Measurements from ENCODE around the gene CCDC137.

CCDC137 gene

DNA sequence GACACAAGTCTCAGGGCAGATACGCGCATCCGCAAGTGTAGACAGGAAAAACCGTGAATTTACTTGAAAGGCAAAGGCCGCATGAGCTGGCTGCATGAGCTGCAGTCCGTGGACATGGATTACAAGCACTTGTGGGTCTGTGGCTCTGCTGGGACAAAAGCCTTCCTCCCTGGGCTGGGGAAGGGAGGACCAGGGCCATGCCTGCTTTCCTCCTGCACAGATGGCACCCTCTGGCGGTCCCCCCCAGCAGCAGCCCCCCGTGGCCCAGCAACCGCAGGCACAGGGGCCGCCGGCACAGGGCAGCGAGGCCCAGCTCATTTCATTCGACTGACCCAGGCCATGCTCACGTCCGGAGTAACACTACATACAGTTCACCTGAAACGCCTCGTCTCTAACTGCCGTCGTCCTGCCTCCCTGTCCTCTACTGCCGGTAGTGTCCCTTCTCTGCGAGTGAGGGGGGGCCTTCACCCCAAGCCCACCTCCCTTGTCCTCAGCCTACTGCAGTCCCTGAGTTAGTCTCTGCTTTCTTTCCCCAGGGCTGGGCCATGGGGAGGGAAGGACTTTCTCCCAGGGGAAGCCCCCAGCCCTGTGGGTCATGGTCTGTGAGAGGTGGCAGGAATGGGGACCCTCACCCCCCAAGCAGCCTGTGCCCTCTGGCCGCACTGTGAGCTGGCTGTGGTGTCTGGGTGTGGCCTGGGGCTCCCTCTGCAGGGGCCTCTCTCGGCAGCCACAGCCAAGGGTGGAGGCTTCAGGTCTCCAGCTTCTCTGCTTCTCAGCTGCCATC lies 34.9 kb downstream of the CCDC137 start:
- DNase-seq (ENCODE audit: low read depth) = no peak

DNA sequence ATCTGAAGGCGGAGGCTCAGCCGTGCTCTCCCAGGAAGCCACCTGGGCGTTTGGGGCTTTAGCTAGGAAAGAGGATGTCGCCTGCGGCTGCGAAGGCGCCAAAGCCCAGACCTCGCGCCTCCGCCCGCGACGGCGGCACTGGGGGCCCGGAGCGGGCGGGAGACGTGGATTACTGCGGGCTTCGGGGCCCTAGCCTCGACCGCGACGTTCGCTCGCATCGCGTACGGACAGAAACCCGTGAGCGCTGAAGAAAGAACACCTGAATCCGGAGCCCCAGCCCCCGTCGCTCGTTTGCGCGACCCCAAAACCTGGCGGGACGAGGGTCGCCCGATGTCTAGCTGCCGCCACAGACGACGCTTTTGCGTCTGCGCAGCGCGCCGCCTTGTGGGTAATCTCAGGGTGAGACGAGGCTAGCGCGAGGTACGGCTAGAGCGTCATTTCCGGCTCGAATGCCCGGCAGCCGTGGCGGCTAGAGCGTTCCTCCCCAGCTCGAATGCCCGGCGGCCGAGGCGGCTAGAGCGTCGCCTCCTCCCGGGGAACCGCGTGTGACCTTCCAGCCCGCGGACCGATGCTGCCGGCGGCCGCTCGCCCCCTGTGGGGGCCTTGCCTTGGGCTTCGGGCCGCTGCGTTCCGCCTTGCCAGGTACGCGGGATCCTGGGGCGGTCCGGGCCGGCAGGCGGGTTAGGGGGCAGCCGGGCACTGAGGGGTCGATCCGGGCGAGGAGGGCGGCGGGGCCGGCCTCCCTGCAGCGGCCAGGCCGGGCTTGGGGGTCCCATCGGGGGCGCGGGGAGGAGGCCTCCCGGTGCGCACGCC lies 36.6 kb downstream of the CCDC137 start, which contains the start of gene MRPL12:
TSS of gene MRPL12 (plus strand) at position 434 of the 813 bp plus-strand sequence. CDS start at position 569, 135 bp downstream.
- peak; percentile 91 for DNase-seq (ENCODE audit: low read depth)

DNA sequence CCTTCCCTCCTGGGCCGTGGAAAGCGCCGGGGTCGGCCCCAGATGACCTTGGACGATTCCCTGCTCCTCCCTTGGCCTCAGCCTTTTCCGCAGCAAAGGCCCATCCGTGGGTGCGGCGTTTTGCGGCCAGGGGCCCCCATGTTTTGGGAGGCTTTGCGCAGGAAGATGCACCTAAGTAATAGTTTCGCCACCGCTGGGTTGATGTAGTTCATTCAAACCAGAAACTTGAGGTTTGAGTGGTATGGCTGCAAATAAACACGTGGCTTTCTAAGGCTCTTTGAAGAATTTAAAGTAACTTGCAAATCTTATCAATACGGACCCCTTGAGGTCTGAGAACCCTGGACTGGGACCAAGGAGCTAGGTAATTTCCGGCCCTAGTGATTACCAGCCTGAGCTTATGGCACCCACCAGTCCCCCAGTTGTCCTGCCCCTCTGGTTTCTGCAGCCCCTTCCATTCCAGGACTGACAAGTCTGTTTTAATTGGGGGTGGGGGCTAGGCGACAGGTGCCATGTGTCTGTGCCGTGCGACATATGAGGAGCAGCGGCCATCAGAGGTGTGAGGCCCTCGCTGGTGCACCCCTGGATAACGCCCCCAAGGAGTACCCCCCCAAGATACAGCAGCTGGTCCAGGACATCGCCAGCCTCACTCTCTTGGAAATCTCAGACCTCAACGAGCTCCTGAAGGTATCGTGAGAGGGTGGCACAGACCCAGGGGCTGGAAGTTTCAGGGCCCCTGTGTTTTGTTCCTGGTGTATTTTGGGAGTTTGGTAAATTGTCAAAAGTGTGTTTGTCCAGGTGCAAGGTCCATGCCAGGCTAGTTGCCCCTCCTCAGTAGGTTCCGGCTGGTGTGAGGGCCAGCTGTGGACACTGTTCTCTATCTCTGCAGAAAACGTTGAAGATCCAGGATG lies 37.5 kb downstream of the CCDC137 start:
- no peak for DNase-seq (ENCODE audit: low read depth)

DNA sequence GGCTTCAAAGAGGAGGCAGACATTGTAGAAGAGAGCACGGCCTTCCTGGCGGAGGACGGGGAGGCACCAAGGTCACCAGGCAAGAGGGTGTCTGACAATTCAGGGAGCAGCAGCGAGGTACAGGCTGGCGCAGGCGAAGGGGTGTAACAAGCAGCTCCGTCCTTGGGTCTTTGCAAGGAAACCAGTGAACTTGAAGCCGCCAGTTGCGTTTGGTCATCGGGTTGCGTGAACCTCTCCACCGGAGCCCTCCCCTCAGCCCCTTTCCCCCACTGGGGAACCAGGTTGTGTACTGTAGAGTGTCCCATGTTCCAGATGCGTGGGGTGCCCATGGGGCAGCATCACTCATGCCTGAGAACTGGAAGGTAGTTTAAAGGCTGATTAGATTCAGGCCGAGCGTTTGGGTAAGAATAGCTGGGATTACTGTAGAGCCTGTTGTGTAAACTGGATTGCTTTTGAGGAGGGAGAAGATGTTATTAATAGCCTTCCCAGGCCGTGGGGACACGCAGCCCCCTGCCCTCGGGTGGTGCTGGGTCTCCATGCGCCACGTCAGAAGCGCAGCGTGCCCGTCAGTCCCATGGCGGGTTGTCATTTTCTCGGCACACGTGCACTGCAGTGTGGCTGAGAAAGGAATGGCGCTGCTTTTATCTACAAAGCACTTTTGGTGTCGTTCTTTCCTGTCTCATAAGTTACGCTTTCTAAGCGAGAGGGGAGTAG lies 39.1 kb downstream of the CCDC137 start:
- no peak for DNase-seq (ENCODE audit: low read depth)

DNA sequence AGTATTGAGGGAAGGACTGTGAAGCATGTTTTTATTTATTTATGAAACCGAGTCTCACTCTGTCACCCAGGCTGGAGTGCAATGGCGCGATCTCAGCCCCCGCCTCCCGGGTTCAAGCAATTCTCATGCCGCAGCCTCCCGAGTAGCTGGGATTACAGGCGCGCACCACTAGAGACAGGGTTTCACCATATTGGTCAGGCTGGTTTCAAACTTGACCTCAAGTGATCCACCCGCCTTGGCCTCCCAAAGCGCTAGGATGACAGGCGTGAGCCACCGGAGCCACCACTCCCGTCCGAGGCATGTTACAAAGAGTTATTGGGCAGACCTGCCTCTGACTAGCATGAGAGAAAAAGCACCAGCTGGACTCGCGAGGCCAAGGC lies 39.7 kb downstream of the CCDC137 start:
- no peak for DNase-seq (ENCODE audit: low read depth)

DNA sequence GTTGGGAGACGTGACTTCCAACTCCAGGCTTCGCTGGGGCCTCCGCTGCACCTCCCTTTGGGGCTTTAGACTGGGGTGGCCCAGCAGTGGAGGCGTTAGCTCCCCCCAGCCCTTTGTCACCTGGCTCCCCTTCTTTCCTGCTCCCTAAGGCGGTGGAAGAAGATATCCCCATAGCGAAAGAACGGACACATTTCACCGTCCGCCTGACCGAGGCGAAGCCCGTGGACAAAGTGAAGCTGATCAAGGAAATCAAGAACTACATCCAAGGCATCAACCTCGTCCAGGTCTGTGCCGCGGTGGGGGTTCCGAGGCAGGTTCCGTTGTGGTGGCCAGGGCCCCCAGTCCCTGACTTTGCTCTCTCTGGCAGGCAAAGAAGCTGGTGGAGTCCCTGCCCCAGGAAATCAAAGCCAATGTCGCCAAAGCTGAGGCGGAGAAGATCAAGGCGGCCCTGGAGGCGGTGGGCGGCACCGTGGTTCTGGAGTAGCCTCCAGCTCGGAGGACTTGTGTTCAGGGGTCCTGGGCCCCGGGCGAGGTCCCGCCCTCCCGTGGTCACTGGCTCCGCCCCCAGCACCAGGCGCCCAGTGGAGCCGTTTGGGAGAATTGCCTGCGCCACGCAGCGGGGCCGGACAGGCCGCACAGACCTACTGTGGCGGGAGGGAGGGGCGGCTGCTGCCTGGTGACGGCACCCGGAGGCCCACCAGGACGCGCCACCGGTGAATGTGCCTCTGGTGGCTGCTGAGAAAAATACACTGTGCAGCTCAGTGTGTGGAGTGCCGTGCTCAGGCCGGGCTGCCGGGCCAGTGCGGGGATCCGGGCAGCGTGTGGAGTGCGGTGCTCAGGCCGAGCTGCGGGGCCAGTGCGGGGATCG lies 40.5 kb downstream of the CCDC137 start:
- no peak for DNase-seq (ENCODE audit: low read depth)

DNA sequence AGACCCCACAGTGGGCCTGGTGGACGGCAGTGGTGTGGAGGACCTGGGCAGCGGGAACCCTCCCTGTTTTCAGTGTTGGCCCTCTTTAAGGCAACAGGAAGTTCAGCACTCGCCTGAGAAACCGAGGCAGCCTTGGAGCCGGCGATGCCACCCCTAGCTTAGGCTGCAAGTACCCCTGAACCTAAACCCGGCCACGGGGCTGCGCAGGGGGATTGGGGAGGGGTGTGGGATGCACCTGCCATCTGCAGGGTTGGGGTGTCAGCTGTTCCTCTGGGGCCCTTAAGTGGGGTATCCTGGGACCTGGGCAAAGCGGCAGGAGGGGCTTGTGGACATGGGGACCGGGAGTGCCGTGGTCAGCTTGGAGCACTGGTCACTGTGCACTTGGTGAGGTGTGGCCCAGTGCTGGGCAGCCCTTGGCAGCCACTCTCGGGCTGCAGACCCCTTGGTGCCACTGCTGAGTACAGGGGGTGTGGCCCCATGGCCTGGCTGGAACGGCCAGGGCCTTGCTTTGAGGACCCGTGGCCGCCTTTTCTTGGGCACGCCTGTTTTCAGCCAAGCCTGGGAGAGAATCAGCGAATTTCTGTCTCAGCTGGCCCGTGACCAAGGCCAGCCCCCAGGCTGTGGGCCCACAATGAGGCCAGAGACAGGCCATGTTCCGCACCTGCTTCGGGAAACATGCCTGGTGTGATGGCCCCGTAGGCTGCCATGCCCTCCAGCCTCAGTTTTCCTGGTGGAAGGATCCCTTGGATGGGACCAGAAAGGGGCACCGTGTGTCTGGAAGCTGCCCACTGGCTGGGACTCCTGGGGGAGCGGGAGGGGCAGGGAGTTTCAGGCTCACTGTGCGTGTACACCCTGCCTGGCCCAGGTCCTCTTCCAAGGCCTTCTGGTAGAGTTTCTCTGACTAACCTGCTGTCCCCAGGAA lies 41.4 kb downstream of the CCDC137 start:
- no peak for DNase-seq (ENCODE audit: low read depth)

DNA sequence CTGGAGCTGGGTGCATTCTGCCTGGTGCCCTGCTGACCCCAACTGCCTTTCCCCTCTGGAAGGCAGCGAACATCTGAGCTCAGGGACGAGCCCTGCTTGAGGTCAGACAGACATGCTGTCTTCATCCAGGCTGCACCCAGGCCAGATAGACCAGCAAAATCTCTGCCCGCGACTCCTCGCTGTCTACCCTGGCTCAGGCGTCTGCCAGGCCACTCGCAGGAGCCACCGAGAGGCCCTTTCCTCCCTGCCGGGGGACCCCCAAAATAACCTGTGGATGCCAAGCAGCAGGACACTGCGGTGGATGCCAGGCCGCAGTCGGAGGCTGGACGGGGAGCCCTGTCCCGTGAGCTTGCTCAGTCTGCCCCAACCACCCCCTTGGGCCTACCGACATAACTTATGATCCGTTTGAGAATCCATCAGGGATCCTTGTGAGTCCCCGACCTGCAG lies 42.2 kb downstream of the CCDC137 start:
- no peak for DNase-seq (ENCODE audit: low read depth)

DNA sequence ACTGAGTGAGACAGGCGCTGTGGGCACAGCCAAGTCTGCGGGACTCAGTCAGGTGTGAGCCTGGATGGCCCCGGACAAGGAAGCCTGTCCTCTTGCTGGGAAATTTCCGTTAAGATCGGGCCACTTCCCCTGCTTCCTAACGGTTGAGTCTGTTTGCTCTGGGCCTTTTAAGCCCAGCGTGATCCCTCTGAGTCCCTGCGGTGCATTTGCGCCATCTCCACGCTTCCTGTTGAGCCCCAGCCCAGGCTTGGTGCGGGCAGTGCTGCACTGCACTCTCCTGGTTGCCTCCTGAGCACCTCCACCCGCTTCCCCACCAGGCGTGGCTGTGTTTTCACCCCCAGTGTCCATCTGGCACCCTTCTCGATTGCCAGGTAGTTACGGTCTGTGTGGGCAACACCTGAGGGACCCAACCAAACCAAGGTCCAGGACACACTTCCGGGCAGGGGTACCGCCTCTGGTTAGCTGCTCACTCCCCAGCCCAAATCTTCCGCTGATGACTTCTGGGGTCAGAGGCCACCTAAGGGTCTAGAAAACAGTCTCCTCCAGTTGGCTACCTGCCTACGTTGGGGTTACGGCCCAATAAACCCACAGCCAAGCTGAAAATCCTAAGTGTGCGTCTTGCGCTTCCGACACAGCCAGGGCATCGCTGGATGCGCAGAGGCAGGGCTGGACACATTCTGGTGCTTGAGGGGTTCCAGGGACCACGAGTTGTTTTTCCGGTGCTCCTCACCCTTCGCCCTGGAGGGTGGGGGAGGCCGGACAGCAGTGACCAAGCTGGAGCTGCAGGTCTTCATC lies 44.2 kb downstream of the CCDC137 start:
- DNase-seq (ENCODE audit: low read depth) = peak; percentile 30

DNA sequence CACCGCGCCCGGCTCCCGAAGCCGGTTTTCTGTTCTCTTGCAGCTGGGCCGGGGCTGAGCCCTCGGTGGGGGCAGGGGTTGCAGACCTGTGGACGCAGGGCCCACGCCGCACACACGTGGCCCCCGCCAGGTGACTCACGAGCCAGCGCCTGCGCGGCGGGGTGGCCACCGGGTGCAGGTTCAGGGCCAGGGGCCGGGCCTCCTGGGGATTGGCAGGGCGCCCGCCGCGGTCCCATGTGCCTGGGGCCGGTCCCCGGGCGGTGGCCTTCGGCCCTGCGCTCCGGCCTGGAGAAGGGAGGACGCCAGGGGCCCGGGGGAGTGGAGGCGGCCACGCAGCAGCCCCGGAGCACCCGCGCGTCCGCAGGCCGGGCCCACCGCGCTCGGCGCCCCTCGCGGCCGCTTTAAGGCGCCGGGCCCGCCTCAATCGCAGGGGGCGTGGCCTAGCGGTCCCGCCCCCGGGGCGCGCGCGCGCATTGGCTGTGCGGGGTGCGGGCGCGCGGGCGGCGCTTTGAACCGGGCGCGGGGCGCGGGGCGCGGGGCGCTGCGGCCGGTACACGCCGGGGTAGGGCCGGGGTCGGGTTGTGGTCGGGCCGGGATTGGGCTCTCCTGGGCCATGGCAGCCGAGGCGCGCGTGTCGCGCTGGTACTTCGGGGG lies 45.4 kb downstream of the CCDC137 start, which contains the start of gene SLC25A10:
TSS of gene SLC25A10 (plus strand) at position 471 of the 654 bp plus-strand sequence. CDS start at position 614, 143 bp downstream.
- peak; percentile 62 for DNase-seq (ENCODE audit: low read depth)

DNA sequence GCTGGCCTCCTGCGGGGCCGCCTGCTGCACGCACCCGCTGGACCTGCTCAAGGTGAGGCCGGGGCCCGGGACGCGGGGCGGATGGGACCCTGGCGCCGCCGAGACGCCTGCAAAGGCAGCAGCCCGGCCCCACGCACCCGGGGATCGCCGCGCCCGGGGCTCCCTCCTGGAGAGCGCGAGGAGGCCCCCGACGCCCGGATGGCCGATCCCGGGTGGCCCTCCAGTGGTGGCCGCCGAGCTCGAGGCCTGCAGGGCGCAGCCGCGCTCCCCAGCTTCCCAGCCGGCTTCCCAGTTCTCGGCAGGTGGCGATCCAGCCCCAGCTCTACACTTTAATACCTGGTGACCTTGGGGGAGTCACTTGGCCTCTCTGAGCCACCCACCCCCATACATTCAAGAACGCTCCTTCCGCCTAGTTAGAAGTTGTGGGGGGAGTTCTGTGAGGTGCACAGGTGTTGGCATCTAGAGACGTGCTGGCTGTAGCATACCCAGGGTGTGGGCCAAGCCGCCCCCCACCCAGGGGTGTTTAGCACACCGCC lies 46.0 kb downstream of the CCDC137 start:
- no peak for DNase-seq (ENCODE audit: low read depth)

DNA sequence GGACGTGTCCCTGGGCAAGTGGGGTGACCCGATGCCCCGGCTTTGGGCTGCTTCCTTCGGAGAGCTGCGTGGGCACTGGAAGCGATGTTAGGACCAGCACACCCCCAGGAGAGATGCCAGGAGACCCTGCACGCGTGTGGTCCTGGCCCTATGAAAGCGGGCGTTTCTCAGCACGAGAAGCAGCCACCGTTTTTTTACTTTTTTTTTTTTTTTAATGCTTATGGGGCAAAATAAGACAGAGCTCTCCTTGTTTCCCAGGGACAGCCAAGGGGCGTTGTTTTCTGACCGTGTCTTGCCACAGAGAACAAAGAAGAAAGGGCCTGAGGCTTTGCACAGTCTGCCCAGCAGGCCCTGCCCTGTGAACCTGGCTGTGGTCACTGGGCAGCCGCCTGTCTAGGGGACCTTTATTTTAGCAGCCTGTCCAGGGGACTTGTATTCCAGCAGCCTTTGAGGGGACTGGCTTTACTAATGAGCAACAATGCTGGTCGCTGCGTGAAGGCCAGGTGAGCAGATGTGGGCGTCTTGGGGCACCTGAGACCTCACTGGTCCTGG lies 46.5 kb downstream of the CCDC137 start:
- DNase-seq (ENCODE audit: low read depth) = no peak

DNA sequence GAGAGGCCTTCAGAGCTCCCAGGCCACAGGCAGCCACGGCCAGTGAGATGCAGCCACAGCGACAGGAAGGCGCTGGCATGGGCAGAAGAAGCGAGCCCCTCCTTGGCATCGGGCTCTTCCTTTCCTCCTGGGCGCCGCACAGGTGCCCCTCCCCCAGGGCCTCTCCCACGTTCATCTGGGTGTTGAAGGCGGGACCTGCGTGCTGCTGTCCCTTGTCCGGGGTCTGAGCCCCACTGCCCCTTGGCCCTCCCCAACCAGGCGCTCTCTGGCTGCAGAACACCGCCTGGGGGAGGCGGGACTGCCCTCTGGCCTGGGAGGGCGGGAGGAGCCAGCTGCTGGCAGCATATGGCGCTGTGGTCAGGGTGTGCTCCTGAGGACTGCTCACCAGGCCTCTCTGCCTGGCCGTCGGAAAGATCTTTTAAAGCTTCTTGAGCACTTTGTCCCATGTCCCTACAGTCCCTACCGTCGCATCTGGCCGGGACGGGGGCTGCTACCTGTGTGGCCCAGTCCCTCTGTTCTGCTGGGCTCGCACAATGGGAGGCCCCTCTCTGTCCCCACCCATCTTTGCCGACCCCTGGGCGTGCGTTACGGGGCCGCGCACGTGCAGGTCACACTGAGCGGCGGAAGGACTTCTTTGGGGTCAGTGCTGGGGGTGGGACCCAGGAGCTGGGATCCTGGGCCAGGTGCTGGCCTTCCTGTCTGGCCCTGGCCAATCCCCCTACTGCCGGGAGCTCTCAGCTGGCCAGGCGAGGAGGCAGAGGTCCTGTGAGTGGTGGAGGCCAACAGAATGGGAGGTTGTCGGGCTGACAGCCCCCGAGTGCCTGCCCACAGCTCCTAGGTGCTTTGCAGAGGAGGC lies 47.2 kb downstream of the CCDC137 start:
- no peak for DNase-seq (ENCODE audit: low read depth)

DNA sequence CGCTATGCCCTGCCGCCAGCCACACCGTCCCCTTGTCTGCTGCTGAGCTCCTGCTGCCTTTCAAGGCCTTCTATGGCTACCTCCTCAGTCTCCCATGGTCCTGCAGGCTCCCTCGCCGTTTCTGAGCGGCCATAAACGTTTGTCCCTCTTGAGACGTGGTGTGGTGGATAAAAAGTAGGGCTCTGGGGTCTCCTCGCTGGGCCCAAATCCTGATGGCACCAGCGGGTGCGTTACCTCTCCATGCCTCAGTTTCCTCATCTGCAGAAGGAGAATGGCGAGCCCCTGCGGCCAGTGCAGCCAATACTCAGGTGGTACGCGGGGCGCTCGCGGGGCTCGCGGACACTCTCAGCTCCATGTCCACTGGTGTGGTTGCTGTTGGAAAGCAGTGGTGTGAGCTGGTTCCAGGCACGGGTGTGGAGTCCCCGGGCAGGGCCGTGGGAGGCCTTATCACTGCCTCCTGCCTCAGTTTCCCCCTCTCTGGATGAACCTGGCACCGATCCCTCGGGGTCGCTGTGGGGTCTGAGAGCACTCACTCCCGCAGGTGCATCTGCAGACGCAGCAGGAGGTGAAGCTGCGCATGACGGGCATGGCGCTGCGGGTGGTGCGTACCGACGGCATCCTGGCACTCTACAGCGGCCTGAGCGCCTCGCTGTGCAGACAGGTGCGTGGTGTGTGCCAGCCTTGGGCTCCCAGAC lies 48.0 kb downstream of the CCDC137 start:
- no peak for DNase-seq (ENCODE audit: low read depth)

DNA sequence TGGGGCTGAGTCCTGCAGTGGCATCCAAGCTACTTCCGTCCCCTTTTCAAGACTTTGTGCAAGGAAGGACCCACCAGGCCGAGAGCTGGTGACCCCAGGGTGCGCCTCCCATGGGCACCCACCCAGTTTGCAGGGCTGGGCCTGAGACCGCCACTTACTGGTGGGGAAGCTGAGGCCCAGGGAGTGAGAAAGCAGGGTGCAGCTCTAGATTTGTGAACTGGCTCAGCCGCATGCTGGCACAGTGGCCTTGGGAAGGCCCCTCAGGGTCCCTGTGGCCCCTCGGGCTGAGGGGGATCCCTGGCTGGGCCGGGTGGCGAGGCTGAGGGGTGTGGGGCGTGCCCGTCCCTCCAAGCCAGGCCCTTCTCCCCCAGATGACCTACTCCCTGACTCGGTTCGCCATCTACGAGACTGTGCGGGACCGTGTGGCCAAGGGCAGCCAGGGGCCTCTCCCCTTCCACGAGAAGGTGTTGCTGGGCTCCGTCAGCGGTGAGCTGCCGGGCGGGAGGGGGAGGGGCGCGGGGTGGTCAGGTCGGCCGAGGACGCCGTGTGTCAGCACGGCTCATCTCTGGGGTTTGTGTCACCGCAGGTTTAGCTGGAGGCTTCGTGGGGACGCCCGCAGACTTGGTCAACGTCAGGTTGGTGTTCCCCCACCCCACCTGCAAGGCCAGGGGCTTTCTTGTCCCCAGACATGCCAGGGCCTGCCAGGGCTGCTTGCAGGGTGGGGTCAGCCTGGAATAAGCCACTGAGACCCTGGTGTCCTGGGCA lies 48.8 kb downstream of the CCDC137 start:
- no peak for DNase-seq (ENCODE audit: low read depth)
